Neuronal stem cell (in vitro differentiated cells): ENCODE measurements around the gene UBXN1.
"Not testable (repeated sequence)": the region's sequence is repeated elsewhere in the genome, so short reads cannot be mapped to it uniquely, and the experiment has no call there.

Source experiments
- DNase-seq: peaks from one replicate; pipeline ENCODE4 v3.0.0-alpha.2; 2013; ENCODE audit warnings: low spot score
- H2AFZ ChIP-seq: one replicate; pipeline ENCODE4 v1.6.1; 2013; ENCODE audit warnings: mild to moderate bottlenecking, low read length, inconsistent platforms
- H2AK5ac ChIP-seq: 2 replicates; pipeline ENCODE4 v1.6.1; 2013; ENCODE audit warnings: low read depth, mild to moderate bottlenecking, inconsistent platforms, low read length, moderate library complexity, mixed read lengths
- H2BK120ac ChIP-seq: 2 replicates; pipeline ENCODE4 v1.6.1; 2013; ENCODE audit warnings: low read depth, mild to moderate bottlenecking, inconsistent platforms, low read length, moderate library complexity, mixed read lengths
- H2BK12ac ChIP-seq: one replicate; pipeline ENCODE4 v1.6.1; 2013; ENCODE audit warnings: low read length, inconsistent platforms
- H2BK15ac ChIP-seq: 2 replicates; pipeline ENCODE4 v1.6.1; 2013; ENCODE audit warnings: mild to moderate bottlenecking, low read length, inconsistent platforms, mixed read lengths
- H2BK5ac ChIP-seq: one replicate; pipeline ENCODE4 v1.6.1; 2013; ENCODE audit warnings: inconsistent platforms, mild to moderate bottlenecking, low read length, moderate library complexity
- H3K14ac ChIP-seq: one replicate; pipeline ENCODE4 v1.6.1; 2013; ENCODE audit warnings: low read length, inconsistent platforms
- H3K18ac ChIP-seq: 2 replicates; pipeline ENCODE4 v1.6.1; 2013; ENCODE audit warnings: low read length, inconsistent platforms
- H3K23ac ChIP-seq: 2 replicates; pipeline ENCODE4 v1.6.1; 2013; ENCODE audit warnings: low read depth, mild to moderate bottlenecking, mixed read lengths, low read length, inconsistent platforms; ENCODE audit not compliant: poor library complexity
- H3K27ac ChIP-seq: replicated peaks from 3 replicates; pipeline ENCODE4 v1.5.1; 2013; ENCODE audit warnings: low read length, inconsistent platforms
- H3K27me3 ChIP-seq, 3 experiments: 2 replicates each; pipeline ENCODE4 v1.6.1; 2013; ENCODE audit warnings: low read length in 3 of 3, mild to moderate bottlenecking in 2 of 3, inconsistent platforms in 1 of 3, low read depth in 1 of 3, mixed read lengths in 1 of 3, moderate library complexity in 1 of 3; ENCODE audit not compliant: control insufficient read depth in 3 of 3, insufficient read depth in 3 of 3
- H3K36me3 ChIP-seq, 2 donors: replicated peaks in 1 of 2; 2 replicates each; pipeline ENCODE4 v1.6.1; 2013; ENCODE audit warnings: low read length in 2 of 2; ENCODE audit not compliant: control insufficient read depth in 2 of 2, insufficient read depth in 2 of 2
- H3K4ac ChIP-seq: 2 replicates; pipeline ENCODE4 v1.6.1; 2013; ENCODE audit warnings: inconsistent platforms, mild to moderate bottlenecking, low read length, moderate library complexity
- H3K4me1 ChIP-seq, 2 donors: 1 replicate in 1 of 2; 2 replicates in 1 of 2; pipeline ENCODE4 v1.6.1; 2013; ENCODE audit warnings: low read length in 2 of 2, low read depth in 1 of 2; ENCODE audit not compliant: control insufficient read depth in 2 of 2, insufficient read depth in 1 of 2
- H3K4me2 ChIP-seq: one replicate; pipeline ENCODE4 v1.6.1; 2013; ENCODE audit warnings: mild to moderate bottlenecking, low read length, inconsistent platforms; ENCODE audit not compliant: insufficient read depth, poor library complexity, severe bottlenecking
- H3K4me3 ChIP-seq, 2 donors: 2 replicates each; pipeline ENCODE4 v1.5.1; 2013; ENCODE audit warnings: low read length in 2 of 2, mild to moderate bottlenecking in 2 of 2, inconsistent platforms in 1 of 2, moderate library complexity in 1 of 2
- H3K79me1 ChIP-seq: one replicate; pipeline ENCODE4 v1.6.1; 2013; ENCODE audit warnings: low read depth, mild to moderate bottlenecking, inconsistent platforms, low read length, moderate library complexity
- H3K9ac ChIP-seq: one replicate; pipeline ENCODE4 v1.6.1; 2013; ENCODE audit warnings: mild to moderate bottlenecking, low read depth, low read length, inconsistent platforms; ENCODE audit not compliant: poor library complexity
- H3K9me3 ChIP-seq, 2 donors: replicated peaks in 1 of 2; 2 replicates each; pipeline versions ENCODE3 to v1.6.1; 2013; ENCODE audit warnings: low read length in 2 of 2, mild to moderate bottlenecking in 2 of 2, inconsistent platforms in 1 of 2, low read depth in 1 of 2, mixed read lengths in 1 of 2, moderate library complexity in 1 of 2; ENCODE audit not compliant: control insufficient read depth in 2 of 2, insufficient read depth in 1 of 2
- H4K8ac ChIP-seq: one replicate; pipeline ENCODE4 v1.6.1; 2013; ENCODE audit warnings: low read depth, mild to moderate bottlenecking, inconsistent platforms, low read length, moderate library complexity
- H4K91ac ChIP-seq: one replicate; pipeline ENCODE4 v1.6.1; 2013; ENCODE audit warnings: low read length, low read depth, mild to moderate bottlenecking, inconsistent platforms; ENCODE audit not compliant: poor library complexity
- WGBS, 2 donors: extraction: QIAGEN DNeasy Blood & Tissue Kit; methylation state at CpG; one replicate each; pipeline ENCODE4 v1.1.7; 2013; ENCODE audit warnings: missing lambda C conversion rate in 2 of 2, mixed read lengths in 1 of 2; ENCODE audit not compliant: insufficient read length in 2 of 2, insufficient replicate concordance in 1 of 2; ENCODE audit errors: extremely low coverage in 2 of 2; 5-methylcytosine and 5-hydroxymethylcytosine counted together

The UBXN1 gene

DNA sequence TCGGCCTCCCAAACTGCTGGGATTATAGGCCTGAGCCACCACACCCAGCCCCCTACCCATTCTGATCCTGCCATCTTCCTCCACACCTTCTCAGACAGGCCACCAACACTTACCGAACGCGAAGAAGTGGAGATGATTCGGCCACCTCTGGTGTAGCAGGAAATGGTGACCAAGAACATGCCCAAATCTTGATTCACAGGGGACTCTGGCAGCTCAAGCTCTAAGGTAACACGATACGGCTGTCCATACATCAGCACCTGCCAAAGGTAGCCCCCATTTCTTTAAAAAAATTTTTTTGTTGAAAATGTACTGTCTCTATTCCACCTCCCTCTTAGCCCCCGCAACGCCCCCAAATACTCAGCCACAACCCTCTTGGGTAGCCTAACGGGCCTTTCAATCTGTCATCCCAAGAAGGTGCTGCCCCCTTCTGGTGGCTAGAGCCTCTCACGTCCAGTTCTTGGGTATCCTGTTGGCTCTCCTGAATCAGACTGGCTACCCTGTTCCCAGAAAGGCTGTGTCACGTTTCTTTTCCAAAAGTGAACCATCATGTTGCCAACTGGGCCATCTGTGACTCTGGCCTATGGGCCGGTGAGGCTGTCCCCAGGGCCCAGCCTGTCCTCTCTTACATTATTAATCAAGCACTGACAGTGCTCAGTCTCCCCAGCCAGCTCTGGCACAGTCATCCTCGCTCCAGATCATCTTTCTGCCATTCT, 15.7 kb upstream of the UBXN1 start:
- H4K8ac ChIP-seq: no peak overlapping the region
- DNase-seq: peak; percentile 77
- WGBS, 2 donors: no CpG with 5 or more reads among the region's 14 CpGs
- no peak overlapping the region for H3K9ac ChIP-seq
- no peak overlapping the region for H3K14ac ChIP-seq
- no peak overlapping the region for H3K4me3 ChIP-seq
- H2AFZ ChIP-seq: no peak overlapping the region
- no peak overlapping the region for H2BK12ac ChIP-seq
- H3K23ac ChIP-seq: no peak overlapping the region
- H3K27ac ChIP-seq: no peak overlapping the region
- no peak overlapping the region for H2BK120ac ChIP-seq
- no peaks in the 10 kb centered on the region for H3K4me1 ChIP-seq
- no peak overlapping the region for H2AK5ac ChIP-seq
- no peak overlapping the region for H2BK5ac ChIP-seq
- no peak overlapping the region for H3K18ac ChIP-seq
- no peaks in the 10 kb centered on the region for H3K79me1 ChIP-seq
- H3K36me3 ChIP-seq: peaks cover 31 to 70% of the 10 kb centered on the region in 2 donors
- no peak overlapping the region for H2BK15ac ChIP-seq
- H3K4me2 ChIP-seq: no peak overlapping the region
- no peak overlapping the region for H4K91ac ChIP-seq
- no peaks in the 10 kb centered on the region for H3K9me3 ChIP-seq
- H3K4ac ChIP-seq: no peak overlapping the region
- H3K27me3 ChIP-seq: no peaks in the 10 kb centered on the region

DNA sequence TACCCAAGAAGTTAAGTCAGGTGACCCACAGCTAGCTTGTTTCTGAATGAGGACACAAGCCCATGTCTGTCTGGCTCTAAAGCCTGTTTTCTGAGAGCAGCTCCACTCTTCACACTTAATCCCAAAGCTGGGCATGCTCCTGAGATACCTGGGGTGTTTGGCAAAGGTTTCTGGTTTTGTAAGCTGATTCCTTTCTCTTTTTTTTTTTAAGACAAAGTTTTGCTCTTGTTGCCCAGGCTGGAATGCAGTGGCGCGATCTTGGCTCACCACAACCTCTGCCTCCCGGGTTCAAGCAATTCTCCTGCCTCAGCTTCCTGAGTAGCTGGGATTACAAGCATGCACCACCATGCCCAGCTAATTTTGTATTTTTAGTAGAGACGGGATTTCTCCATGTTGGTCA, 14.8 kb upstream of the UBXN1 start:
- not testable (repeated sequence) for H2AFZ ChIP-seq, H3K4me2 ChIP-seq, H2BK120ac ChIP-seq, H3K4me1 ChIP-seq, H3K9ac ChIP-seq, DNase-seq, H3K14ac ChIP-seq, H2AK5ac ChIP-seq, H3K9me3 ChIP-seq, H4K91ac ChIP-seq, H3K79me1 ChIP-seq, H3K27me3 ChIP-seq, H3K23ac ChIP-seq, H3K4me3 ChIP-seq, H3K18ac ChIP-seq, H3K4ac ChIP-seq, H2BK15ac ChIP-seq, H3K27ac ChIP-seq, H2BK12ac ChIP-seq, H4K8ac ChIP-seq, H2BK5ac ChIP-seq
- WGBS, 2 donors: no CpG with 5 or more reads among the region's 4 CpGs
- peaks cover 31 to 72% of the 10 kb centered on the region in 2 donors for H3K36me3 ChIP-seq

DNA sequence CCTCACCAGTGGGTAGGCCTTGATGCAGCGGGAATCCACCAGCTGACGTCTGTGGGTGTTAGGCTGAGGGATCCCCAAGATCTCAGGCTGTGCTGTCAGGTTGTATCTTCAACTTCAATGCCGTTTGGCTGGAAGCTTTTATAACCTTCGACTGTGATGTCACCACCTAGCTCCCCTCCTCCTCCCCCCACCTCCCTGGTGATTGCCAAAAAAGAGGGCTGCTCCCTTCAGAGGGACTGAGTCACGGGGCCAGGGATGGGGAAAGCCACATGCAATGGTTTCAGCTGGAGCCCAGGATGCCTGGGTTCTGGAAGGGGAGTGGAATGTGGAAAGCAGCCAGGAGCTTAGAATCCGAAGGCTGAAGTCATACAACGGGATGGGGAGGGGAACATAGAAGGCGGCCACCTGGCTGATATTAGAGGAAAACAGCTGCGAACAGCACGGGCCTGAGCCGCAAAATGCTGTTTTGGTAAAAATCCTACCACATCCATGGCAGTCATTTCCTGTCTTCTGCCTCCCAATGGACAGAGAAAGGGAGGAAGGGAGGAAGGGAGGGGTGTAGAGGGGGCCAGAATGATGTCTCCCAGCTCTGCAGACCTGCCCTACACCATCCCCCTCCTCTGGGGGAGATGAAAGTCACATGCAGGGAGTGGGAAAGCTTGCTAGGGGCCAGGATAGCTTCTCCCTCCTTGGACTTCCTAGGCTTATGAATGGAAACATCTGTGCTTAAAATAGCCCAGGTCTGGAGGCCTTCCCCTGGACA, 10.7 kb upstream of the UBXN1 start, which contains the start of gene LRRN4CL:
LRRN4CL (minus strand) TSS at position 110 of the 763 bp plus-strand sequence. CDS start 1,022 bp downstream, outside the sequence.
- Histone ChIP-seq H3K27me3 (no peaks in the 10 kb centered on the region), H3K4me2 (no peak within 1 kb of the TSS), H3K27ac (no peak within 1 kb of the TSS), H4K91ac (no peak within 1 kb of the TSS), H3K79me1 (no peaks in the 10 kb centered on the region), H2BK12ac (no peak within 1 kb of the TSS), H3K18ac (no peak within 1 kb of the TSS), H2AFZ (no peak within 1 kb of the TSS), H2BK5ac (peak within 1 kb of the TSS; percentile 24), H3K4me1 (no peaks in the 10 kb centered on the region), H3K36me3 (peaks cover 29 to 53% of the 10 kb centered on the region in 2 donors), H3K4me3 (no peak within 1 kb of the TSS), H3K9me3 (no peaks in the 10 kb centered on the region), H3K14ac (no peak within 1 kb of the TSS), H3K9ac (no peak within 1 kb of the TSS), H4K8ac (no peak within 1 kb of the TSS), H2BK15ac (no peak within 1 kb of the TSS), H2AK5ac (no peak within 1 kb of the TSS), H3K4ac (no peak within 1 kb of the TSS), H3K23ac (peak within 1 kb of the TSS; percentile 65), H2BK120ac (no peak within 1 kb of the TSS)
- DNase-seq: no peak
- WGBS, 2 donors: no CpG with 5 or more reads among the region's 11 CpGs

- Histone ChIP-seq H3K27ac (no peak overlapping the region), H2BK5ac (peak overlapping the region; percentile 24), H3K18ac (no peak overlapping the region), H2AK5ac (no peak overlapping the region), H3K9me3 (no peaks in the 10 kb centered on the region), H2BK120ac (no peak overlapping the region), H2AFZ (no peak overlapping the region), H3K14ac (no peak overlapping the region), H3K4me3 (no peak overlapping the region), H3K4me2 (no peak overlapping the region), H3K9ac (no peak overlapping the region), H3K23ac (peak overlapping the region; percentile 65), H3K36me3 (peaks cover 26 to 43% of the 10 kb centered on the region in 2 donors), H4K8ac (no peak overlapping the region), H3K4me1 (no peaks in the 10 kb centered on the region), H2BK12ac (no peak overlapping the region), H4K91ac (no peak overlapping the region), H3K27me3 (no peaks in the 10 kb centered on the region), H3K4ac (no peak overlapping the region), H3K79me1 (no peaks in the 10 kb centered on the region), H2BK15ac (no peak overlapping the region)
- WGBS, 2 donors: no CpG with 5 or more reads among the region's 1 CpG
- DNase-seq: no peak
Observed at GRCh38 chr11:62688491-62688890, 9.6 kb upstream of the UBXN1 start.
